ENCODE data around the gene HKDC1. TPM values are rescaled to one million over a fixed set of nuclear protein-coding genes. Genes with fewer than 3 reads are reported as not detected.

HKDC1 gene
- total and polyA plus RNA-seq, 12 donors = under 0.01 to 0.67 (median 0.15) TPM; not detected in 6

DNA sequence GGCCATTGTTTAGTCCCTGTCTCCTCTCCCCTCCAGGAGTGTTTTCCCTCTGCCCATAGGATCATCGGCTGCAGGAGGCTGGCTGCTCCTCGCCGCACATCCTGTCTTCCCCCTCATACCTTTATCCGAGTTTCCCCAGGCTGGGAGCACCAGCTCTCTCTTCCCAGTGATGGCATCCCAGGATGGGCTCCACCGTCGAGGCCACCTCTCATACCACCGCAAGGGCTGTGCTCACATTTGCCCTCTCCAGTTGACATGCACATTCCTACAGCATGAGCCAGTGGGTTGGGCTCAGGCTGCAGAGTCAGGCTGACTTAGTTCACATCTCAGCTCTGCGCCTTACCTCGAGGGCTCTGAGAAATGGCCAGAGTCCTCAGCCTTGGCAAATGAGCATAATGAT lies 12.1 kb downstream of the HKDC1 start:
- Histone ChIP-seq H3K4me3 (no peak overlapping the region), H3K36me3 (replicated peaks in 1 of 2) (no peaks in the 10 kb centered on the region), H3K27ac (no peak overlapping the region), H3K27me3 (no peaks in the 10 kb centered on the region), H3K4me1 (replicated peaks in 1 of 2) (peaks cover 8 to 11% of the 10 kb centered on the region in 2 donors), H3K9me3 (replicated peaks in 1 of 3) (no peaks in the 10 kb centered on the region)
- no peak for DNase-seq
- intact Hi-C loops (cut with DNase I) = no loop called here
- TF ChIP-seq, protein P1, sequence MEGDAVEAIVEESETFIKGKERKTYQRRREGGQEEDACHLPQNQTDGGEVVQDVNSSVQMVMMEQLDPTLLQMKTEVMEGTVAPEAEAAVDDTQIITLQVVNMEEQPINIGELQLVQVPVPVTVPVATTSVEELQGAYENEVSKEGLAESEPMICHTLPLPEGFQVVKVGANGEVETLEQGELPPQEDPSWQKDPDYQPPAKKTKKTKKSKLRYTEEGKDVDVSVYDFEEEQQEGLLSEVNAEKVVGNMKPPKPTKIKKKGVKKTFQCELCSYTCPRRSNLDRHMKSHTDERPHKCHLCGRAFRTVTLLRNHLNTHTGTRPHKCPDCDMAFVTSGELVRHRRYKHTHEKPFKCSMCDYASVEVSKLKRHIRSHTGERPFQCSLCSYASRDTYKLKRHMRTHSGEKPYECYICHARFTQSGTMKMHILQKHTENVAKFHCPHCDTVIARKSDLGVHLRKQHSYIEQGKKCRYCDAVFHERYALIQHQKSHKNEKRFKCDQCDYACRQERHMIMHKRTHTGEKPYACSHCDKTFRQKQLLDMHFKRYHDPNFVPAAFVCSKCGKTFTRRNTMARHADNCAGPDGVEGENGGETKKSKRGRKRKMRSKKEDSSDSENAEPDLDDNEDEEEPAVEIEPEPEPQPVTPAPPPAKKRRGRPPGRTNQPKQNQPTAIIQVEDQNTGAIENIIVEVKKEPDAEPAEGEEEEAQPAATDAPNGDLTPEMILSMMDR (IDR thresholded peaks at IDR 0.05) = no peak
- TF ChIP-seq POLR2A (IDR thresholded peaks at IDR 0.05) = no peak
- WGBS, 4 donors = 81 to 91% (median 86%) methylated on average over 9 of the region's 9 CpGs

DNA sequence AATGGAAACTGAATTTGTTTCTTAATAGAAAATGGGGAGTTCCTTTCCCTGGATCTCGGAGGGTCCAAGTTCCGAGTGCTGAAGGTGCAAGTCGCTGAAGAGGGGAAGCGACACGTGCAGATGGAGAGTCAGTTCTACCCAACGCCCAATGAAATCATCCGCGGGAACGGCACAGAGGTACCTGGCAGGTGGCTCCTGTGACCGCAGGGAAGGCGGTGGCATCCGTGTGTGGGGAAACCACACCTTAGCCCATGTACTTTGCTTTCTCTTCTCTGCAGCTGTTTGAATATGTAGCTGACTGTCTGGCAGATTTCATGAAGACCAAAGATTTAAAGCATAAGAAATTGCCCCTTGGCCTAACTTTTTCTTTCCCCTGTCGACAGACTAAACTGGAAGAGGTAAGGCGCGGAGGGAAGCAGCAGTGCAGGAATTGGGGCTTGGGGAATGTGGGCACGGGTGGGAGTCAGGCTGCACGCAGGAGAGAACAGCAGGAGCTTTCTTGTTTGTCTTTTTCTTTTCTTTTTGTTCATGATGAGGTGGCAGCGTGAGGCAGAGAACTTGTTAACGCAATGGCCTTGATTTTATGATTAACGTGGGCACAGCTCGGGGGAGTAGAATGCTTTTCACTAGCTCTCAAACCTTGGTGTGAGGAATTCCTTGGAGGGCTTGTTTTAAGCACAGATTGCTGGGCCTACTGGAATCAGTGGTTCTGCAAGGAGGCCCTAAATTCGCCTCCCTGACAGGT lies 12.8 kb downstream of the HKDC1 start:
- TF ChIP-seq, protein P1 (IDR thresholded peaks at IDR 0.05) = no peak
- TF ChIP-seq POLR2A (IDR thresholded peaks at IDR 0.05) = no peak
- peaks cover 8 to 11% of the 10 kb centered on the region in 2 donors for H3K4me1 ChIP-seq (replicated peaks in 1 of 2)
- 84 to 89% (median 87%) methylated on average over 22 of the region's 22 CpGs for WGBS, 4 donors
- no peak overlapping the region for H3K4me3 ChIP-seq
- intact Hi-C loops (cut with DNase I) = no loop called here
- H3K36me3 ChIP-seq (replicated peaks in 1 of 2) = no peaks in the 10 kb centered on the region
- no peak overlapping the region for H3K27ac ChIP-seq
- DNase-seq = no peak
- no peaks in the 10 kb centered on the region for H3K27me3 ChIP-seq
- no peaks in the 10 kb centered on the region for H3K9me3 ChIP-seq (replicated peaks in 1 of 3)

DNA sequence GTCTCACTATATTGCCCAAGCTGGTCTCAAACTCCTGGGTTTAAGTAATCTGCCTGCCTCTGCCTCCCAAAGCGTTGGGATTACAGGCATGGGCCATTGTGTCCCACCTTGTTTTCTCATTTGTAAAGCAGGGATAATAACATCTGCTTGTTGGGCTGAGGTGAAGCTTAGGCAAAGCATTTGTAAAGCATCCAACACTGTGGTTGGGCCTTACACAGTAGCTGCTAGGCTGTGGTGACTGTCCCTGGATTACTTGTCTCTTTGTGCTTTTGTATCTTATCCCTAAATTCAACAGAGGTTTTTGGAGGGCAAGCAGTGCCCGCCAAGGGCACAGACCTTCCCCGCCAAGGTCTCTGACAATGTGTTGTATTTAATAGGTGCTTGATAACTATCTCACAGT lies 14.3 kb downstream of the HKDC1 start:
- Histone ChIP-seq H3K9me3 (replicated peaks in 1 of 3) (no peaks in the 10 kb centered on the region), H3K4me1 (replicated peaks in 1 of 2) (peaks cover 2 to 7% of the 10 kb centered on the region in 2 donors)

DNA sequence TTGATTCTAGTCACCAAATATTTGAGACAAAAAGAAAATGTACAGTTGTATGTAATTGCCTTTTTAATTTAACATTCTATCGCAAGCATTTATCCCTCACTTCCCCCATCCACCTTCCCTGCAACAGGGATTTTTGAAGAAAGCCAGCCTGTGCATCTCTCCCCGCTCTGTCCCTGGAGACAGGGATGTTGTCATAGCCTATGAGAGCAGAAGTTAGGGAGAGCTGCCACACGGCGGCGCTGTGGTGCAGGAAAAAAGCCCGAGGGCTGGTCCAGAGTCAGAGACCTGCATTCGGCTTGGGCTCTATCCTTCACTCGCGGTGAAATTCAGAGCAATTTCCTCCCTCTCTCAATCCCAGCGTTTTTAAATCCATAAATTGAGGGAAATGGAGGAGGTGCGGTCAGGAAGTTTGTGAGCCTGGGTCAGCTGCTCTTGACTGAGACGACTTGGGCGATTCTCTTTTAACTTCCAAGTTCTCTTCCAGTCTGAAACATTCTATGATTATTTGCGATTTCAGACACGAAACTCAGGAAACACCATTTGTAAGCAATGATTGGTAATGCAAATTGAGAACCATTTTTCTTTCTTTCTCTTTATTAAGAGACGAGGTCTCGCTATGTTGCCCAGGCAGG lies 17.5 kb downstream of the HKDC1 start:
- peak; percentile 77 to 96 (median 88) for DNase-seq
- intact Hi-C loops (cut with DNase I) = loop anchor here (2.0 to 5.0 kb wide), 3 partner anchors 155 to 270 kb away; no protein-coding TSS in a partner anchor
- TF ChIP-seq, protein P1 (IDR thresholded peaks at IDR 0.05) = peak; percentile 87 to 99 (median 96)
- no peak for TF ChIP-seq POLR2A (IDR thresholded peaks at IDR 0.05)
- Histone ChIP-seq H3K27ac (no peak overlapping the region), H3K4me1 (replicated peaks in 1 of 2) (peaks cover 0 to 3% of the 10 kb centered on the region in 2 donors), H3K27me3 (no peaks in the 10 kb centered on the region), H3K4me3 (no peak overlapping the region), H3K36me3 (replicated peaks in 1 of 2) (no peaks in the 10 kb centered on the region), H3K9me3 (replicated peaks in 1 of 3) (no peaks in the 10 kb centered on the region)
- WGBS, 4 donors = 21 to 26% (median 22%) methylated on average over 16 to 17 of the region's 17 CpGs

More for the DNA sequence above, 14.3 kb downstream of the HKDC1 start:
- Histone ChIP-seq H3K4me3 (no peak overlapping the region), H3K36me3 (replicated peaks in 1 of 2) (no peaks in the 10 kb centered on the region), H3K27me3 (no peaks in the 10 kb centered on the region), H3K27ac (no peak overlapping the region)
- no peak for DNase-seq
- TF ChIP-seq, protein P1 (IDR thresholded peaks at IDR 0.05) = no peak
- TF ChIP-seq POLR2A (IDR thresholded peaks at IDR 0.05) = no peak
- intact Hi-C loops (cut with DNase I) = no loop called here
- WGBS, 4 donors = 64 to 86% (median 83%) methylated on average over 3 of the region's 3 CpGs
